Measurements from ENCODE around the gene NUMB.

The NUMB gene

GRCh38 chr14:73458183-73458976 lies at the start of gene NUMB:
NUMB (minus strand) TSS chr14:73458546; CDS start chr14:73355751, 102,795 bp downstream.
- H3K4me3 ChIP-seq (ENCODE audit: low read depth, low read length) = peak within 1 kb of the TSS; percentile 97
- peak; percentile 100 for DNase-seq (ENCODE audit: low read depth)
- TF ChIP-seq, protein P1, sequence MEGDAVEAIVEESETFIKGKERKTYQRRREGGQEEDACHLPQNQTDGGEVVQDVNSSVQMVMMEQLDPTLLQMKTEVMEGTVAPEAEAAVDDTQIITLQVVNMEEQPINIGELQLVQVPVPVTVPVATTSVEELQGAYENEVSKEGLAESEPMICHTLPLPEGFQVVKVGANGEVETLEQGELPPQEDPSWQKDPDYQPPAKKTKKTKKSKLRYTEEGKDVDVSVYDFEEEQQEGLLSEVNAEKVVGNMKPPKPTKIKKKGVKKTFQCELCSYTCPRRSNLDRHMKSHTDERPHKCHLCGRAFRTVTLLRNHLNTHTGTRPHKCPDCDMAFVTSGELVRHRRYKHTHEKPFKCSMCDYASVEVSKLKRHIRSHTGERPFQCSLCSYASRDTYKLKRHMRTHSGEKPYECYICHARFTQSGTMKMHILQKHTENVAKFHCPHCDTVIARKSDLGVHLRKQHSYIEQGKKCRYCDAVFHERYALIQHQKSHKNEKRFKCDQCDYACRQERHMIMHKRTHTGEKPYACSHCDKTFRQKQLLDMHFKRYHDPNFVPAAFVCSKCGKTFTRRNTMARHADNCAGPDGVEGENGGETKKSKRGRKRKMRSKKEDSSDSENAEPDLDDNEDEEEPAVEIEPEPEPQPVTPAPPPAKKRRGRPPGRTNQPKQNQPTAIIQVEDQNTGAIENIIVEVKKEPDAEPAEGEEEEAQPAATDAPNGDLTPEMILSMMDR (IDR thresholded peaks at IDR 0.05; ENCODE audit: low read depth, low read length, missing control alignments) = no peak

DNA sequence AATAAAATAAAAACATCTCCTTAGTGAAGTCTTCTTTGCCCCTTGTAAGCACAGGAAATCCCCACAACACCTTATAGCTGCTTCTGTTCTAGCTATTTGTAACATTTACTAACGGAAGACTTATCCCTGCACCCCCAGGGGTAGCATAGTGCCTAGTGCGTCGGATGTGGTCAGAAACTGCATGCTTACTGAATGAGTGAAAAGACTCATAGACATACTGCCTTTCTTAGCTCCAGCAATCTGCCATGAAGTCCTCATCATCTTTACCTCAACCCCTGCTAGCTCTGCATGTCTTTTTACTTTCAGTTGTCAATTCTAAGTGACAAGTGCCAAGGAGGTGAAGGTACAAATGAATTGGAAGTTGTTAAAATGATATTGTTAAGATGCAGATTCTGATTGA lies 45.3 kb upstream of the NUMB start:
- no peak overlapping the region for H3K4me3 ChIP-seq (ENCODE audit: low read depth, low read length)
- TF ChIP-seq, protein P1 (IDR thresholded peaks at IDR 0.05; ENCODE audit: low read depth, low read length, missing control alignments) = no peak
- no peak for DNase-seq (ENCODE audit: low read depth)

DNA sequence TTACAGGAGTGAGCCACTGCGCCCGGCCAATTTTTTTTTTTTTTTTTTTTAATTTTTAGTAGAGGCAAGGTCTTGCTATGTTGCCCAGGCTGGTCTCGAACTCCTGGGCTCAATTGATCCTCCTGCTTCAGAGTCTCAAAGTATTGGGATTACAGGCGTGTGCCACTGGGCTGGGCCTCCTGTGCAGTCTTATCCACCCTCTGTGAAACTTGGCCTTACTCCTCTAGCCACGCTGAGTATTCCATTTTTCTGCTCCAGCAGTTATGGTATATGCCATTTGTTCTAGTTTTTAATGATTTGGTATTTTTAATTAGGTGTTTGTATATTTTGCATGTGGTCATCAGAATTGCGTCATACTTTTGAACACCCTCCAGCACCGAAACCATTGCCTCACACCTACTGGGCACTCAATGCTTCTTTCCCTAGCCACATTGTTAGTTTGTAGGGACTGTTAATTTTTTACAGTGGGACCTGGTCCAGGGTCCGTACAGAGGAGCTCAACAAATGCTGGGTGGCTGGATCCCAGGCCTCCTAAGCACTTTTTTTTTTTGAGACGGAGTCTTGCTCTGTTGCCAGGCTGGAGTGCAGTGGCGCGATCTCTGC lies 43.8 kb upstream of the NUMB start:
- H3K4me3 ChIP-seq (ENCODE audit: low read depth, low read length) = no peak overlapping the region
- TF ChIP-seq, protein P1 (IDR thresholded peaks at IDR 0.05; ENCODE audit: low read depth, low read length, missing control alignments) = no peak
- DNase-seq (ENCODE audit: low read depth) = no peak

GRCh38 chr14:73500360-73500759 lies 42.0 kb upstream of the NUMB start:
- no peak overlapping the region for H3K4me3 ChIP-seq (ENCODE audit: low read depth, low read length)
- DNase-seq (ENCODE audit: low read depth) = no peak
- TF ChIP-seq, protein P1 (IDR thresholded peaks at IDR 0.05; ENCODE audit: low read depth, low read length, missing control alignments) = no peak

DNA sequence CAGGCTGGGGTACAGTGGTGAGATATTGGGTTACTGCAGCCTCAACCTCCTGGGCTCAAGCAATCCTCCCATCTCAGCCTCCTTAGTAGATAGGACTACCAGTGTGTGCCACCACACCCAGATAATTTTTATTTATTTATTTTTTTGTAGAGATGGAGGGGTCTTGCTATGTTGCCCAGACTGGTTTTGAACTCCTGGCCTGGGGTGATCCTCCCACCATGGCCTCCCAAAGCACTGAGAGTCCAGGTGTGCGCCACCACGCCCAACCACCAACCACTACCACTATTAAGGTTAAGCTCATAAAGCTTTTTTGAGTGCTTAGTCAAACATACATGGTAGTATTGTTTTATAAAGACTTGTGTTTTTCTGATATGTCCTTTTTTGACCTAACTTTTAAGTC lies 36.2 kb upstream of the NUMB start:
- TF ChIP-seq, protein P1 (IDR thresholded peaks at IDR 0.05; ENCODE audit: low read depth, low read length, missing control alignments) = no peak
- no peak overlapping the region for H3K4me3 ChIP-seq (ENCODE audit: low read depth, low read length)
- DNase-seq (ENCODE audit: low read depth) = no peak

GRCh38 chr14:73492670-73493069 lies 34.3 kb upstream of the NUMB start:
- TF ChIP-seq, protein P1 (IDR thresholded peaks at IDR 0.05; ENCODE audit: low read depth, low read length, missing control alignments) = no peak
- DNase-seq (ENCODE audit: low read depth) = no peak
- H3K4me3 ChIP-seq (ENCODE audit: low read depth, low read length) = no peak overlapping the region; the same call in 1 of the 2 replicates
